DND-41 (cell line): Measurements from ENCODE around the gene ATP2A2.

Source experiments
- ATAC-seq: fragments of 200-7000 bp; cut with Tn5 transposase; 3 replicates; pipeline ENCODE4 v1.9.1; 2021; ENCODE audit warnings: low read depth; ENCODE audit not compliant: insufficient read depth
- DNase-seq: peaks from one replicate; pipeline ENCODE4 v3.0.0-alpha.2; 2020
- H2AFZ ChIP-seq: 2 replicates; pipeline ENCODE4 v1.6.0; 2012; ENCODE audit warnings: low read depth, low read length
- H3K27ac ChIP-seq: 2 replicates; pipeline ENCODE4 v1.5.1; 2012; ENCODE audit warnings: low read length, inconsistent platforms
- H3K27me3 ChIP-seq: fragments of 200-600 bp; sonication (generic); 2 replicates; pipeline ENCODE4 v1.6.0; 2012; ENCODE audit warnings: low read length, mild to moderate bottlenecking, inconsistent platforms; ENCODE audit not compliant: insufficient read depth, poor library complexity
- H3K36me3 ChIP-seq: 2 replicates; pipeline ENCODE4 v1.5.1; 2012; ENCODE audit warnings: low read length, inconsistent platforms; ENCODE audit not compliant: insufficient read depth
- H3K4me1 ChIP-seq: 2 replicates; pipeline ENCODE4 v1.5.1; 2012; ENCODE audit warnings: mild to moderate bottlenecking, low read length; ENCODE audit not compliant: insufficient read depth
- H3K4me2 ChIP-seq: 2 replicates; pipeline ENCODE4 v1.6.0; 2012; ENCODE audit warnings: mild to moderate bottlenecking, moderate library complexity, low read length, inconsistent platforms; ENCODE audit not compliant: insufficient read depth
- H3K4me3 ChIP-seq, 2 experiments: fragments of 200-600 bp in 1 of 2; shearing (Covaris generic) in 1 of 2; 2 replicates each; pipeline ENCODE4 v1.5.1; 2012 to 2016; ENCODE audit warnings: inconsistent platforms in 2 of 2, low read length in 2 of 2, mild to moderate bottlenecking in 2 of 2, low read depth in 1 of 2, moderate library complexity in 1 of 2
- H3K79me2 ChIP-seq: 2 replicates; pipeline ENCODE4 v1.6.0; 2012; ENCODE audit warnings: low read length, inconsistent platforms; ENCODE audit not compliant: insufficient read depth
- H3K9ac ChIP-seq: 2 replicates; pipeline ENCODE4 v1.6.0; 2012; ENCODE audit warnings: low read depth, mild to moderate bottlenecking, inconsistent platforms, low read length, moderate library complexity
- H3K9me3 ChIP-seq: 2 replicates; pipeline ENCODE4 v1.5.1; 2012; ENCODE audit warnings: low read length, moderate library complexity, mild to moderate bottlenecking, inconsistent platforms; ENCODE audit not compliant: insufficient read depth, severe bottlenecking
- H4K20me1 ChIP-seq: 2 replicates; pipeline ENCODE4 v1.6.0; 2012; ENCODE audit warnings: low read length; ENCODE audit not compliant: insufficient read depth
- EZH2 ChIP-seq: IDR thresholded peaks from 3 replicates; pipeline ENCODE4 v1.6.1; 2012; ENCODE audit warnings: borderline replicate concordance, low read depth, mild to moderate bottlenecking, moderate library complexity, low read length, inconsistent platforms; ENCODE audit not compliant: severe bottlenecking
- TF ChIP-seq, protein P1 (sequence below): IDR thresholded peaks from 2 replicates; pipeline ENCODE4 v1.5.1; 2012; ENCODE audit warnings: borderline replicate concordance, low read length, moderate library complexity, mild to moderate bottlenecking; ENCODE audit not compliant: poor library complexity, severe bottlenecking; ENCODE audit errors: extremely low read depth

ATP2A2 gene

DNA sequence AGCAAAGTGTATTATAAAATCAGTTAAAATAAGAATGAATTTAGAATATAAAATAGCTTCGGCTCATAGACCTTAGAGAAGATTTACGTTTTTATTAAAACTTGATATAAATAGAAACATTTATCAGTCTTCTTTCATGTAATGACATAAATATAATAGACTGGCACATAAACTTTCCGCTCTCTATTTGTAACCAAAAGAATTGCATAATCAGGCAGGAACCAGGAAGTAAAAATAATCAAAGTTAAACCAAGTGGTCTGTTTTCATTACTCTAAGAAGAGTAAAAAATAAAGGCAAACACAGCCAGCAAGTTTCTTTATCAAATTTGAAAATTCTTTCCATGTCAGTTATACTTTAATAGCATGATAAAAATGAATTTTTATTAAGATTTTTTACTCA lies 46.3 kb upstream of the ATP2A2 start:
- Histone ChIP-seq H4K20me1 (no peaks in the 10 kb centered on the region), H3K4me1 (no peaks in the 10 kb centered on the region), H3K27ac (no peak overlapping the region), H3K9ac (no peak overlapping the region), H3K9me3 (no peaks in the 10 kb centered on the region), H3K36me3 (no peaks in the 10 kb centered on the region), H3K4me2 (no peak overlapping the region), H3K27me3 (no peaks in the 10 kb centered on the region), H2AFZ (no peak overlapping the region), H3K79me2 (no peaks in the 10 kb centered on the region), H3K4me3 (no peak overlapping the region)
- ATAC-seq, result no peak
- TF ChIP-seq, protein P1, sequence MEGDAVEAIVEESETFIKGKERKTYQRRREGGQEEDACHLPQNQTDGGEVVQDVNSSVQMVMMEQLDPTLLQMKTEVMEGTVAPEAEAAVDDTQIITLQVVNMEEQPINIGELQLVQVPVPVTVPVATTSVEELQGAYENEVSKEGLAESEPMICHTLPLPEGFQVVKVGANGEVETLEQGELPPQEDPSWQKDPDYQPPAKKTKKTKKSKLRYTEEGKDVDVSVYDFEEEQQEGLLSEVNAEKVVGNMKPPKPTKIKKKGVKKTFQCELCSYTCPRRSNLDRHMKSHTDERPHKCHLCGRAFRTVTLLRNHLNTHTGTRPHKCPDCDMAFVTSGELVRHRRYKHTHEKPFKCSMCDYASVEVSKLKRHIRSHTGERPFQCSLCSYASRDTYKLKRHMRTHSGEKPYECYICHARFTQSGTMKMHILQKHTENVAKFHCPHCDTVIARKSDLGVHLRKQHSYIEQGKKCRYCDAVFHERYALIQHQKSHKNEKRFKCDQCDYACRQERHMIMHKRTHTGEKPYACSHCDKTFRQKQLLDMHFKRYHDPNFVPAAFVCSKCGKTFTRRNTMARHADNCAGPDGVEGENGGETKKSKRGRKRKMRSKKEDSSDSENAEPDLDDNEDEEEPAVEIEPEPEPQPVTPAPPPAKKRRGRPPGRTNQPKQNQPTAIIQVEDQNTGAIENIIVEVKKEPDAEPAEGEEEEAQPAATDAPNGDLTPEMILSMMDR, result no peak
- no peak for TF ChIP-seq EZH2
- DNase-seq, result no peak

DNA sequence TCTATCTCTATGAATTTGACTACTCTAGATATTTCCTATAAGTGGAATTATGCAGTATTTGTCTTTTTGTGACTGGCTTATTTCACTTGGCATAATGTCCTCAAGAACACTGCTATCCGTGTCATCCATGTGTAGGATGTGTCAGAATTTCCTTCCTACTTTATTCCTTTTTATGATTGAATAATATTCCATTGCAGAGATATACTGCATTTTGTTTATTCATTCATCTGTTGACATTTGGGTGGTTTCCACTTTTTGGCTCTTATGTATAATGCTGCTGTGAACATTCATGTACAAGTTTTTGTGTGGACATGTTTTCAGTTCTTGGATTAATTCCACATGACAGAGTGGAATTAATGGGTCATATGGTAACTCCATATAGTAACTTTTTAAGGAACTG lies 45.7 kb upstream of the ATP2A2 start:
- ATAC-seq (no peak), DNase-seq (no peak)
- TF ChIP-seq, protein P1, result no peak
- no peak for TF ChIP-seq EZH2
- no peak overlapping the region for H3K4me2 ChIP-seq
- no peak overlapping the region for H2AFZ ChIP-seq
- no peak overlapping the region for H3K9ac ChIP-seq
- H3K27ac ChIP-seq, result no peak overlapping the region
- H4K20me1 ChIP-seq, result no peaks in the 10 kb centered on the region
- no peak overlapping the region for H3K4me3 ChIP-seq
- H3K36me3 ChIP-seq, result no peaks in the 10 kb centered on the region
- no peaks in the 10 kb centered on the region for H3K4me1 ChIP-seq
- no peaks in the 10 kb centered on the region for H3K9me3 ChIP-seq
- no peaks in the 10 kb centered on the region for H3K79me2 ChIP-seq
- no peaks in the 10 kb centered on the region for H3K27me3 ChIP-seq

DNA sequence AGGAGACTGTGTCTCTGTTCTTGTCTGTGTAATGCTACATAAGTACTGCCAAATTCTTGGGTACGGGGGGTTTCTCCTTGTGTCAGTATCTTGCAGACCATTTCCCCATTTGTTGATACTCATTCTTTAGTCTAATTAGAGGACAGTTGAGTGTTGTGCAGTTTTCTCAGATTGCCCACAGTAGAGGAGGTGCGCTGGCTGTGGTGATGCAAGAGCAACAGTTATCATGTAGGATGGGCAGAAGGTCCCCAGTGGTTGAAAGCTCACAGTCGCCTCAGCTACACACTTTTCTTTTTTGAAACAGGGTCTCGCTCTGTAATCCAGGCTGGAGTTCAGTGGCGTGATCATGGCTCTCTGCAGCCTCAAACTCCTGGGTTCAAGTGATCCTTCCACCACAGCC lies 37.8 kb upstream of the ATP2A2 start:
- H3K9me3 ChIP-seq, result no peaks in the 10 kb centered on the region
- H3K9ac ChIP-seq, result no peak overlapping the region
- no peak overlapping the region for H3K4me3 ChIP-seq
- no peaks in the 10 kb centered on the region for H3K79me2 ChIP-seq
- TF ChIP-seq, protein P1, result no peak
- DNase-seq, result no peak
- ATAC-seq, result no peak
- no peaks in the 10 kb centered on the region for H3K36me3 ChIP-seq
- H4K20me1 ChIP-seq, result no peaks in the 10 kb centered on the region
- H2AFZ ChIP-seq, result no peak overlapping the region
- no peaks in the 10 kb centered on the region for H3K4me1 ChIP-seq
- no peak overlapping the region for H3K27ac ChIP-seq
- no peak overlapping the region for H3K4me2 ChIP-seq
- H3K27me3 ChIP-seq, result no peaks in the 10 kb centered on the region

DNA sequence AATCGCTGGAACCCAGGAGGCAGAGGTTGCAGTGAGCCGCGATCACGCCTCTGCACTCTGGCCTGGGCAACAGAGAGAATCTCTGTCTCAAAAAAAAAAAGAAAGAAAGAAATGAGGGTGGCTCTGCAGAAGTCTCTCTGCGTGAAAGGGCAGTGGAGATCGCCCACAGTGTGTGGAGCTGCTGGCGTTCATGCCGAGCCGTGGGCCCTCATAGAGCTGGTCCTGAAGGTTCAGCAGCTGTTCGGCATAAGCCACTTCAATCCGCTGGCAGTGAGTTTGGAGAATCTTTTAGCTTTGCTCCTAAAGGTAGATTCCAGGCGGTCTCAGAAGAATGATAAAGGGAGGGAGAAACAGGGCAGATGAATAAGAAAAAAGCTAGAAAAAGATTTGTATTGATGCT lies 36.7 kb upstream of the ATP2A2 start:
- no peak overlapping the region for H3K27ac ChIP-seq
- TF ChIP-seq, protein P1, result no peak
- TF ChIP-seq EZH2, result no peak
- DNase-seq, result no peak
- ATAC-seq, result no peak
- no peaks in the 10 kb centered on the region for H3K36me3 ChIP-seq
- no peaks in the 10 kb centered on the region for H4K20me1 ChIP-seq
- H3K9ac ChIP-seq, result no peak overlapping the region
- no peak overlapping the region for H2AFZ ChIP-seq
- H3K27me3 ChIP-seq, result no peaks in the 10 kb centered on the region
- H3K4me2 ChIP-seq, result no peak overlapping the region
- H3K79me2 ChIP-seq, result no peaks in the 10 kb centered on the region
- no peaks in the 10 kb centered on the region for H3K4me1 ChIP-seq
- H3K9me3 ChIP-seq, result no peaks in the 10 kb centered on the region
- no peak overlapping the region for H3K4me3 ChIP-seq
